NCI-H1092 treated with DMSO at 0.1 percent for 48 hours (cell line): ENCODE data around the gene RPL39.
"Not testable (repeated sequence)": the region's sequence is repeated elsewhere in the genome, so short reads cannot be mapped to it uniquely, and the experiment has no call there.

Experiments used
- DNase-seq: peaks from one replicate; lab custom pipeline; 2025; lab: John Stamatoyannopoulos, UW

The RPL39 gene

GRCh38 chrX:119763181-119763580 is 28.2 kb downstream of the RPL39 start:
- no peak for DNase-seq

- DNase-seq = no peak
Observed at GRCh38 chrX:119762718-119763117, 28.7 kb downstream of the RPL39 start.

- no peak for DNase-seq
Observed at GRCh38 chrX:119760026-119760877, 31.2 kb downstream of the RPL39 start.

GRCh38 chrX:119759248-119759766 is 32.1 kb downstream of the RPL39 start:
- peak; percentile 3 for DNase-seq

- peak; percentile 4 for DNase-seq
Observed at GRCh38 chrX:119758731-119759247, 32.6 kb downstream of the RPL39 start.

- no peak for DNase-seq
Observed at GRCh38 chrX:119757979-119758730, 33.3 kb downstream of the RPL39 start, which contains the start of gene SOWAHD. TSS of gene SOWAHD (plus strand) at chrX:119758588. CDS start at chrX:119758668, 80 bp downstream.

- no peak for DNase-seq
Observed at GRCh38 chrX:119757646-119757978, 33.8 kb downstream of the RPL39 start.

- no peak for DNase-seq
Observed at GRCh38 chrX:119756926-119757635, 34.3 kb downstream of the RPL39 start.

GRCh38 chrX:119755981-119756533 is 35.4 kb downstream of the RPL39 start:
- DNase-seq = no peak

GRCh38 chrX:119753639-119754257 is 37.7 kb downstream of the RPL39 start:
- DNase-seq = peak; percentile 56

GRCh38 chrX:119753001-119753400 is 38.4 kb downstream of the RPL39 start:
- no peak for DNase-seq

- not testable (repeated sequence) for DNase-seq
Observed at GRCh38 chrX:119750751-119751150, 40.7 kb downstream of the RPL39 start.

GRCh38 chrX:119750131-119750530 is 41.3 kb downstream of the RPL39 start:
- DNase-seq = not testable (repeated sequence)

GRCh38 chrX:119745283-119745848 is 46.1 kb downstream of the RPL39 start:
- DNase-seq = no peak

- no peak for DNase-seq
Observed at GRCh38 chrX:119738742-119739141, 52.7 kb downstream of the RPL39 start.
